Measurements from ENCODE around the gene EMB. TPM values are rescaled to one million over a fixed set of nuclear protein-coding genes. Genes with fewer than 3 reads are reported as not detected.
"Not testable (repeated sequence)": the region's sequence is repeated elsewhere in the genome, so short reads cannot be mapped to it uniquely, and the experiment has no call there.

The EMB gene, protein sequence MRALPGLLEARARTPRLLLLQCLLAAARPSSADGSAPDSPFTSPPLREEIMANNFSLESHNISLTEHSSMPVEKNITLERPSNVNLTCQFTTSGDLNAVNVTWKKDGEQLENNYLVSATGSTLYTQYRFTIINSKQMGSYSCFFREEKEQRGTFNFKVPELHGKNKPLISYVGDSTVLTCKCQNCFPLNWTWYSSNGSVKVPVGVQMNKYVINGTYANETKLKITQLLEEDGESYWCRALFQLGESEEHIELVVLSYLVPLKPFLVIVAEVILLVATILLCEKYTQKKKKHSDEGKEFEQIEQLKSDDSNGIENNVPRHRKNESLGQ
- 10 to 100 TPM in 2 of 4 donors, 1 to 10 TPM in 1, under 1 TPM in 1; 0.20 to 13.0 (median 7.9) TPM for total RNA-seq

DNA sequence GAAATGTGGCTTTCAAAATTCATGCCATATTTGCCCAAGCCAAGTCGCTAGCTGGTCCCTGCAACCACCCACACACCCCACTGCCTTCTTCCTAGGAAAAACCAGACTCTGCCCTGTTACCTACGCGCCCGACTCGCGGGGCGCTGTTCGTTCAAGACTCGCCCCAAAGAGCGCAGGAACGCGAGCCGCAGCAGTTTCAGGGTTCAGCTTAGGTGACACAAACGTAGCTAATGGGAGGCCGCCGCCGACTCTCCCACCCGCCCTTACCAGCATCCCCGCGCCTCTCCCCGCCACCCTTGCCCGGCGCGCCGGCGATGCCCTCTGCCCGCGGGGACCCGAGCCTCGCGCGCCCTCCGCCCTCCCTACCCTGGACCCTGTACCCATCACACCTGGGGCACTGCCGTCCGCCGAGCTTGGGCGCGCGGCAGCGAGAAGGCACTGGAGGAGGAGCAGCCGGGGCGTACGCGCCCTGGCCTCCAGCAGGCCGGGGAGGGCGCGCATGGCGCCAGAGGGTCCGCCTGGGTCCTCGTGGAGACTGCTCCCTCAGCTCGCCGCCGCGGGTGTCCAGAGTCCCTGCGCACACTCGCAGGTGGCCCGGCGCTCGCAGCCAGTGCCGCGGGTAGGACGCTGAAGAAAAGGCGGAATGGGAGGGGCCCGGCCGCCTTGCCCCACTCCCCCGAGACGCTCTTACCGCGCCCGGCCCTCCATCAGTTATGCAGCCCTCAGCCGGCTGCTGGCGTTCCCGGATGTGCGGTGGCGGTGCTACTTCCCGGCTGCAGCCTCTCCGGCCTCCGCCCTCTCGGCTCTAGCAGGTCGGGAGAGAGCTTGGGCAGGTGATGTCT, at the start of gene EMB:
TSS of gene EMB (minus strand) at position 638 of the 842 bp plus-strand sequence. CDS start at position 501, 137 bp downstream.
- intact Hi-C loops (cut with DNase I; ENCODE audit: low total_unique reads) (loop anchor here (10.0 kb wide), 1 partner anchor 714 kb away; no protein-coding TSS in a partner anchor), in situ Hi-C loops (cut with MboI; ENCODE audit: low pct_ligation_motif_present in 1 of 4, low pct_unique_long_range_greater_than_20kb in 1 of 4, low sequenced_read_pairs in 3 of 4) (no loop called here)
- TF ChIP-seq, protein P1, sequence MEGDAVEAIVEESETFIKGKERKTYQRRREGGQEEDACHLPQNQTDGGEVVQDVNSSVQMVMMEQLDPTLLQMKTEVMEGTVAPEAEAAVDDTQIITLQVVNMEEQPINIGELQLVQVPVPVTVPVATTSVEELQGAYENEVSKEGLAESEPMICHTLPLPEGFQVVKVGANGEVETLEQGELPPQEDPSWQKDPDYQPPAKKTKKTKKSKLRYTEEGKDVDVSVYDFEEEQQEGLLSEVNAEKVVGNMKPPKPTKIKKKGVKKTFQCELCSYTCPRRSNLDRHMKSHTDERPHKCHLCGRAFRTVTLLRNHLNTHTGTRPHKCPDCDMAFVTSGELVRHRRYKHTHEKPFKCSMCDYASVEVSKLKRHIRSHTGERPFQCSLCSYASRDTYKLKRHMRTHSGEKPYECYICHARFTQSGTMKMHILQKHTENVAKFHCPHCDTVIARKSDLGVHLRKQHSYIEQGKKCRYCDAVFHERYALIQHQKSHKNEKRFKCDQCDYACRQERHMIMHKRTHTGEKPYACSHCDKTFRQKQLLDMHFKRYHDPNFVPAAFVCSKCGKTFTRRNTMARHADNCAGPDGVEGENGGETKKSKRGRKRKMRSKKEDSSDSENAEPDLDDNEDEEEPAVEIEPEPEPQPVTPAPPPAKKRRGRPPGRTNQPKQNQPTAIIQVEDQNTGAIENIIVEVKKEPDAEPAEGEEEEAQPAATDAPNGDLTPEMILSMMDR (IDR thresholded peaks at IDR 0.05), result no peak
- TF ChIP-seq POLR2AphosphoS5 (IDR thresholded peaks at IDR 0.05) (peak in 1 of 3 donors; percentile 10), POLR2A (IDR thresholded peaks at IDR 0.05) (peak; percentile 44), EP300 (IDR thresholded peaks at IDR 0.05; ENCODE audit: low read depth) (no peak)
- 7% methylated on average over 62 of the region's 80 CpGs; no CpG with 5 or more reads in 1 of the 2 donors for WGBS, 2 donors (ENCODE audit: low coverage in 1 of 2)
- no peaks in the 10 kb centered on the region for H3K4me1 ChIP-seq
- peak within 1 kb of the TSS; percentile 23 to 56 (median 31) for H3K4me3 ChIP-seq
- peak; percentile 76 for DNase-seq
- no peaks in the 10 kb centered on the region for H3K36me3 ChIP-seq
- peaks cover 10% of the 10 kb centered on the region for H3K27me3 ChIP-seq
- H3K27ac ChIP-seq, result peak within 1 kb of the TSS; percentile 71 to 84 (median 78)
- no peaks in the 10 kb centered on the region for H3K9me3 ChIP-seq

DNA sequence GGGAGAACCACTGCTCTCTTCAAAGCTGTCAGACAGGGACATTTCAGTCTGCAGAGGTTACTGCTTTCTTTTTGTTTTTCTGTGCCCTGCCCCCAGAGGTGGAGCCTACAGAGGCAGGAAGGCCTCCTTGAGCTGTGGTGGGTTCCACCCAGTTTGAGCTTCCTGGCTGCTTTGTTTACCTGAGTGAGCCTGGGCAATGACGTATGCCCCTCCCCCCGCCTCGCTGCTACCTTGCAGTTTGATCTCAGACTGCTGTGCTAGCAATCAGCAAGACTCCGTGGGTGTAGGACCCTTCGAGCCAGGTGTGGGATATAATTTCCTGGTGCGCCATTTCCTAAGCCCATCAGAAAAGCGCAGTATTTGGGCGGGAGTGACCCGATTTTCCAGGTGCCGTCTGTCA, 48.4 kb upstream of the EMB start:
- H3K9me3 ChIP-seq; H3K36me3 ChIP-seq; H3K27ac ChIP-seq; H3K4me3 ChIP-seq; intact Hi-C loops (cut with DNase I; ENCODE audit: low total_unique reads); in situ Hi-C loops (cut with MboI; ENCODE audit: low pct_ligation_motif_present in 1 of 4, low pct_unique_long_range_greater_than_20kb in 1 of 4, low sequenced_read_pairs in 3 of 4); H3K4me1 ChIP-seq; H3K27me3 ChIP-seq: not testable (repeated sequence)
- DNase-seq, result peak; percentile 25
- WGBS, 2 donors (ENCODE audit: low coverage in 1 of 2), result 90% methylated on average over 9 of the region's 10 CpGs; no CpG with 5 or more reads in 1 of the 2 donors

DNA sequence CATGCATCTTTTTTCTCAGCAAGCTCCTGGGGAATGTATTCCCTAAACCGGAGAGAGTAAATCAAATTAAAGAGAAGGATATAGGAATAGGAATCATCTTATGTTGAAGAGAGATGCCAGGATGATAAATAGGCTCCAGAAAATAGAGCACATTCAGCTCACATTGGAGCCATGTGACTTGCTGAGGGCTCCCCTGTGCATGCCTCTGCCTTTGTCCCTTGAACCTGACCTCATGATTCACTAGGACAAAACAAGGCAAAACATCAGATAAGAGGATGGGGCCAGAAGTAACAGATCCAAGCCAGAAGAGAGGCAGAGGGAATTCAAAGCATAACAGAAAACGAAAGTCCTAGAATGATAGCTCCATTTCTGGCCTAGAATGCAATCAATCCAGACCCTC, 37.7 kb upstream of the EMB start:
- DNase-seq; in situ Hi-C loops (cut with MboI; ENCODE audit: low pct_ligation_motif_present in 1 of 4, low pct_unique_long_range_greater_than_20kb in 1 of 4, low sequenced_read_pairs in 3 of 4); H3K4me1 ChIP-seq; H3K27me3 ChIP-seq; intact Hi-C loops (cut with DNase I; ENCODE audit: low total_unique reads); H3K27ac ChIP-seq; H3K36me3 ChIP-seq; H3K9me3 ChIP-seq; H3K4me3 ChIP-seq: not testable (repeated sequence)
- 74 to 80% methylated on average over 2 of the region's 2 CpGs for WGBS, 2 donors (ENCODE audit: low coverage in 1 of 2)

DNA sequence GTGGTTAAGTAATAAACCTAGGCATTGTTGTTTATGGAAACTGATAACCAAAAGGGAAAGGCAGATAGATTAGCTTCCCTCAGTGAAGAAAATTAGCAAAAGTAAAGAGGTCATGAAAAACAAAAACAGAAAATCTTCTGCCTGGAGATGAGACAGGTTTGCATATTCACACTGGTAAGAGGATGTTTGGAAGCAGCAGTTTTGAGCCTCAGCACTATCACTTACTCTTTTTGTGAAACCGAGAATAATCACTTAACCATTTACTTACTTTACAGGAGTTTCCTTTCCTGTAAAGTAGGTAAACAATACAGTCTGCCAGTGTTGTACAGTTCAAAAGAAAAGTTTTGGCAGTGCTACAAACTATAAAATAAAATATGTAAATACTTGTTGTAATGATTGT, 35.5 kb upstream of the EMB start:
- H3K9me3 ChIP-seq, result no peaks in the 10 kb centered on the region
- 15 to 31% methylated on average over 1 of the region's 1 CpG for WGBS, 2 donors (ENCODE audit: low coverage in 1 of 2)
- TF ChIP-seq, protein P1 (IDR thresholded peaks at IDR 0.05), result no peak
- TF ChIP-seq POLR2AphosphoS5 (IDR thresholded peaks at IDR 0.05) (no peak), POLR2A (IDR thresholded peaks at IDR 0.05) (no peak), EP300 (IDR thresholded peaks at IDR 0.05; ENCODE audit: low read depth) (no peak)
- no peaks in the 10 kb centered on the region for H3K27me3 ChIP-seq
- intact Hi-C loops (cut with DNase I; ENCODE audit: low total_unique reads) (no loop called here), in situ Hi-C loops (cut with MboI; ENCODE audit: low pct_ligation_motif_present in 1 of 4, low pct_unique_long_range_greater_than_20kb in 1 of 4, low sequenced_read_pairs in 3 of 4) (no loop called here)
- DNase-seq, result no peak
- no peaks in the 10 kb centered on the region for H3K36me3 ChIP-seq
- no peak overlapping the region for H3K4me3 ChIP-seq
- H3K4me1 ChIP-seq, result no peaks in the 10 kb centered on the region
- H3K27ac ChIP-seq, result no peak overlapping the region

DNA sequence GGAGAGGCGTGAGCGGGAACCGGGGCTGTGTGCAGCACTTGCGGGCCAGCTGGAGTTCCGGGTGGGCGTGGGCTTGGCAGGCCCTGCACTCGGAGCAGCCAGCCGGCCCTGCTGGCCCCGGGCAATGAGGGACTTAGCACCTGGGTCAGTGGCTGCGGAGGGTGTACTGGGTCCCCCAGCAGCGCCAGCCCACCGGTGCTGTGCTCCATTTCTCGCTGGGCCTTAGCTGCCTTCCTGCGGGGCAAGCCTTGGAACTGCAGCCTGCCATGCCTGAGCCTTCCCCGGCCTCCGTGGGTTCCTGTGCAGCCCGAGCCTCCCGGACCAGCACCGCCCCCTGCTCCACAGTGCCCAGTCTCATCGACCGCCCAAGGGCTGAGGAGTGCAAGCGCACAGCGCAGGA, 23.9 kb upstream of the EMB start:
- H3K4me3 ChIP-seq; DNase-seq; intact Hi-C loops (cut with DNase I; ENCODE audit: low total_unique reads); in situ Hi-C loops (cut with MboI; ENCODE audit: low pct_ligation_motif_present in 1 of 4, low pct_unique_long_range_greater_than_20kb in 1 of 4, low sequenced_read_pairs in 3 of 4); H3K27ac ChIP-seq; H3K27me3 ChIP-seq; H3K9me3 ChIP-seq; H3K4me1 ChIP-seq; H3K36me3 ChIP-seq: not testable (repeated sequence)
- WGBS, 2 donors (ENCODE audit: low coverage in 1 of 2), result 94% methylated on average over 22 of the region's 23 CpGs; no CpG with 5 or more reads in 1 of the 2 donors

All from transverse colon (tissue), 4 donors.